Skeletal muscle satellite cell (primary cell): ENCODE data around the gene TP53.
"Not testable (repeated sequence)": the region's sequence is repeated elsewhere in the genome, so short reads cannot be mapped to it uniquely, and the experiment has no call there.

ENCODE experiments used
- H3K27me3 ChIP-seq: 2 replicates; pipeline ENCODE4 v1.7.0; 2013; ENCODE audit warnings: low read length; ENCODE audit not compliant: control insufficient read depth, insufficient read depth
- H3K36me3 ChIP-seq: 2 replicates; pipeline ENCODE4 v1.7.0; 2013; ENCODE audit warnings: mild to moderate bottlenecking, control low read depth, low read length; ENCODE audit not compliant: insufficient read depth
- H3K4me1 ChIP-seq: 2 replicates; pipeline ENCODE4 v1.7.0; 2013; ENCODE audit warnings: low read length; ENCODE audit not compliant: control insufficient read depth, insufficient read depth
- H3K4me2 ChIP-seq: 2 replicates; pipeline ENCODE4 v1.7.0; 2013; ENCODE audit warnings: mild to moderate bottlenecking, low read length
- H3K4me3 ChIP-seq: 2 replicates; pipeline ENCODE4 v1.7.0; 2013; ENCODE audit warnings: low read length
- H3K9ac ChIP-seq: 2 replicates; pipeline ENCODE4 v1.7.0; 2013; ENCODE audit warnings: mild to moderate bottlenecking, low read depth, low read length, moderate library complexity
- H3K9me3 ChIP-seq: replicated peaks from 2 replicates; pipeline ENCODE4 v1.7.0; 2013; ENCODE audit warnings: mild to moderate bottlenecking, control low read depth, low read length

TP53 gene

GRCh38 chr17:7634384-7634783, 52.9 kb downstream of the TP53 start:
- Histone ChIP-seq H3K4me1 (no peaks in the 10 kb centered on the region), H3K4me3 (no peak overlapping the region), H3K9ac (no peak overlapping the region), H3K36me3 (no peaks in the 10 kb centered on the region), H3K9me3 (no peaks in the 10 kb centered on the region), H3K27me3 (peaks cover 8% of the 10 kb centered on the region), H3K4me2 (no peak overlapping the region)

- Histone ChIP-seq H3K4me2 (no peak overlapping the region), H3K9ac (no peak overlapping the region), H3K27me3 (peaks cover 5% of the 10 kb centered on the region), H3K9me3 (no peaks in the 10 kb centered on the region), H3K36me3 (no peaks in the 10 kb centered on the region), H3K4me3 (no peak overlapping the region), H3K4me1 (no peaks in the 10 kb centered on the region)
Observed at GRCh38 chr17:7633093-7633492, 54.2 kb downstream of the TP53 start.

- H3K9ac ChIP-seq = no peak overlapping the region
- H3K4me2 ChIP-seq = no peak overlapping the region
- no peak overlapping the region for H3K4me3 ChIP-seq
- no peaks in the 10 kb centered on the region for H3K36me3 ChIP-seq
- no peaks in the 10 kb centered on the region for H3K4me1 ChIP-seq
- H3K9me3 ChIP-seq = no peaks in the 10 kb centered on the region
- H3K27me3 ChIP-seq = peaks cover 5% of the 10 kb centered on the region
Observed at GRCh38 chr17:7632492-7632894, 54.8 kb downstream of the TP53 start.

- Histone ChIP-seq H3K4me1 (peaks cover 3% of the 10 kb centered on the region), H3K27me3 (peaks cover 5% of the 10 kb centered on the region), H3K9ac (no peak overlapping the region), H3K4me3 (no peak overlapping the region), H3K4me2 (no peak overlapping the region), H3K9me3 (no peaks in the 10 kb centered on the region), H3K36me3 (no peaks in the 10 kb centered on the region)
Observed at GRCh38 chr17:7631398-7632380, 55.6 kb downstream of the TP53 start.

GRCh38 chr17:7629939-7630571, 57.2 kb downstream of the TP53 start, which contains the start of gene SHBG:
SHBG (plus strand) TSS chr17:7630135; CDS start chr17:7630173, 38 bp downstream.
- Histone ChIP-seq H3K9me3 (no peaks in the 10 kb centered on the region), H3K9ac (no peak within 1 kb of the TSS), H3K27me3 (no peaks in the 10 kb centered on the region), H3K4me2 (no peak within 1 kb of the TSS), H3K4me3 (no peak within 1 kb of the TSS), H3K36me3 (no peaks in the 10 kb centered on the region), H3K4me1 (peaks cover 7% of the 10 kb centered on the region)

- Histone ChIP-seq H3K27me3 (no peaks in the 10 kb centered on the region), H3K4me3 (peak within 1 kb of the TSS; percentile 85), H3K36me3 (no peaks in the 10 kb centered on the region), H3K9me3 (no peaks in the 10 kb centered on the region), H3K4me2 (peak within 1 kb of the TSS; percentile 93), H3K9ac (peak within 1 kb of the TSS; percentile 93), H3K4me1 (peaks cover 7% of the 10 kb centered on the region)
Observed at GRCh38 chr17:7627250-7628121, 59.8 kb downstream of the TP53 start, which contains the start of gene SAT2. SAT2 (minus strand) TSS chr17:7627821; CDS start chr17:7627635, 186 bp downstream.

GRCh38 chr17:7626956-7627249, 60.4 kb downstream of the TP53 start:
- Histone ChIP-seq H3K4me3 (peak overlapping the region; percentile 85), H3K36me3 (no peaks in the 10 kb centered on the region), H3K9ac (peak overlapping the region; percentile 93), H3K4me2 (peak overlapping the region; percentile 93), H3K4me1 (peaks cover 7% of the 10 kb centered on the region), H3K27me3 (no peaks in the 10 kb centered on the region), H3K9me3 (no peaks in the 10 kb centered on the region)

GRCh38 chr17:7626307-7626706, 61.0 kb downstream of the TP53 start:
- Histone ChIP-seq H3K9me3 (no peaks in the 10 kb centered on the region), H3K27me3 (no peaks in the 10 kb centered on the region), H3K4me1 (peaks cover 7% of the 10 kb centered on the region), H3K9ac (peak overlapping the region; percentile 93), H3K4me2 (peak overlapping the region; percentile 93), H3K36me3 (no peaks in the 10 kb centered on the region), H3K4me3 (peak overlapping the region; percentile 85)

GRCh38 chr17:7625749-7626148, 61.5 kb downstream of the TP53 start:
- not testable (repeated sequence) for H3K36me3 ChIP-seq, H3K9ac ChIP-seq, H3K4me2 ChIP-seq, H3K4me3 ChIP-seq, H3K27me3 ChIP-seq, H3K9me3 ChIP-seq, H3K4me1 ChIP-seq

- Histone ChIP-seq H3K9ac (no peak overlapping the region), H3K4me1 (peaks cover 7% of the 10 kb centered on the region), H3K9me3 (no peaks in the 10 kb centered on the region), H3K36me3 (no peaks in the 10 kb centered on the region), H3K4me3 (no peak overlapping the region), H3K27me3 (no peaks in the 10 kb centered on the region), H3K4me2 (no peak overlapping the region)
Observed at GRCh38 chr17:7623661-7624060, 63.6 kb downstream of the TP53 start.

- Histone ChIP-seq H3K27me3 (no peaks in the 10 kb centered on the region), H3K9me3 (no peaks in the 10 kb centered on the region), H3K4me3 (no peak overlapping the region)
Observed at GRCh38 chr17:7620835-7621234, 66.5 kb downstream of the TP53 start.

More at GRCh38 chr17:7620835-7621234, 66.5 kb downstream of the TP53 start:
- Histone ChIP-seq H3K4me1 (no peaks in the 10 kb centered on the region), H3K36me3 (no peaks in the 10 kb centered on the region), H3K4me2 (no peak overlapping the region), H3K9ac (no peak overlapping the region)
